Measurements from ENCODE around the gene LRP1B. TPM values are rescaled to one million over a fixed set of nuclear protein-coding genes. Genes with fewer than 3 reads are reported as not detected.
"Not testable (repeated sequence)": the region's sequence is repeated elsewhere in the genome, so short reads cannot be mapped to it uniquely, and the experiment has no call there.

Gene LRP1B
- total RNA-seq, 2 donors from 2014 or later: 0.02 TPM; not detected in 1

DNA sequence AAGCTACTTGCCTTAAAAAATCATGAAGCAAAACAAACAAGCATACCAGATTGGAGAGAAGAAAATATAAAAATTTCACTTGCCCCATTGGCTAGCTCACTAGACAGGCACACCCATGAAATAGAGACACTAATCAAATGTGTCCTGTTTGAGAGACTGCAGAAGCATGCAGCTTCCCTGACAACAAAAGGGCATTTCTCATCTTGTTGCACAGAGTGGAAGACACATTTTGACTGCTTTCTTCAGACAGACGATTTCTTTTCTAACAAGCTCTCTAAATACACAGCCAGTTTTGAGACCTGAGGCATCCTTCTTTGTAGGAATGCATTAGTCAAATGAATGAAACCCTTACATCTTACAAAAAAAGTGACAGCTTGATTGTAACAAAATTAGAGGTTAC lies 1792.0 kb downstream of the LRP1B start:
- Mint-ChIP-seq H3K4me3 (no peak overlapping the region), H3K36me3 (ENCODE audit: low read depth) (no peaks in the 10 kb centered on the region), H3K27me3 (no peaks in the 10 kb centered on the region), H3K4me1 (no peaks in the 10 kb centered on the region), H3K27ac (no peak overlapping the region)
- ATAC-seq (no peak), DNase-seq (no peak)
- no peaks in the 10 kb centered on the region for H3K9me3 ChIP-seq (ENCODE audit: control insufficient read depth, low read length, poor library complexity, severe bottlenecking)

DNA sequence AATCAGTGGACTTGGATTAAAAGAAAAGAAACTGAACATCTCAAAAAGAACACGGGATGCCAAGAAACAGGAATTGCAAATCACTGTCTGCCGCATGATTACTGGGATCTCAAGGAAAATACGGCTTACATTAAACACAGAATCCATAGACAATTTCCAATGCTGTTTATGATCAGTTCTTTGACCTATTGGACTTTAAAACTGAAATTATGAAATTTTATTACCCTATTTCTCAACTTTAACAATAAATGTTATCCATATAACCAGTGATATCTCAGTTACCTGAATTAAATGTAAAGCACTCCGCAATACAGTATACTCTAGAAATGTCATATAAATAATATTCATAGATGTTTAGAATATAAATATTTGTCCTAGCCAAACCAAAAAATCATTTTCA lies 1793.8 kb downstream of the LRP1B start:
- no peak overlapping the region for H3K4me3 Mint-ChIP-seq

DNA sequence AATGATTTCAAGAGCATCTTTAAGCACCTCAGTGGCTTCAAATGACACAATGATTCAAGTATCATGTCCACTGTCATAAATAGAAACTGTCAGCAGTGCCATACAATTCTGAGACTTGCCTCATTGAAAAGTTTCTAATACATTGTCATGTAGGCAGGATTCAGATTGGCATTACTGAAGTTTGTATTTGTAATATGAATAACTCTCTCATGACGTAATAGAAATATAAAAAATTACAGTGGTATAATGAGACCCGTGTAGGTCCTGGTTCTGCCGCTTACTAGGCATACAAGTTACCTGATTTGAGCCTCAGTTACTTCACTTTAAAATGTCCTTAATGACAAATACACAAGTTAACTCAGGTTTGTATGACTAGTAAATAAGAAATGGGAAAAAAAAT lies 1814.5 kb downstream of the LRP1B start:
- H3K4me3 Mint-ChIP-seq: no peak overlapping the region
- no peaks in the 10 kb centered on the region for H3K9me3 ChIP-seq (ENCODE audit: control insufficient read depth, low read length, poor library complexity, severe bottlenecking)
- H3K36me3 Mint-ChIP-seq (ENCODE audit: low read depth): no peaks in the 10 kb centered on the region
- ATAC-seq (no peak), DNase-seq (no peak)
- no peaks in the 10 kb centered on the region for H3K4me1 Mint-ChIP-seq
- H3K27ac Mint-ChIP-seq: no peak overlapping the region
- H3K27me3 Mint-ChIP-seq: no peaks in the 10 kb centered on the region

More for the DNA sequence above, 1793.8 kb downstream of the LRP1B start:
- no peak for ATAC-seq
- H3K4me1 Mint-ChIP-seq: no peaks in the 10 kb centered on the region
- DNase-seq: no peak
- H3K9me3 ChIP-seq (ENCODE audit: control insufficient read depth, low read length, poor library complexity, severe bottlenecking): no peaks in the 10 kb centered on the region
- no peaks in the 10 kb centered on the region for H3K27me3 Mint-ChIP-seq
- no peaks in the 10 kb centered on the region for H3K36me3 Mint-ChIP-seq (ENCODE audit: low read depth)
- H3K27ac Mint-ChIP-seq: no peak overlapping the region

DNA sequence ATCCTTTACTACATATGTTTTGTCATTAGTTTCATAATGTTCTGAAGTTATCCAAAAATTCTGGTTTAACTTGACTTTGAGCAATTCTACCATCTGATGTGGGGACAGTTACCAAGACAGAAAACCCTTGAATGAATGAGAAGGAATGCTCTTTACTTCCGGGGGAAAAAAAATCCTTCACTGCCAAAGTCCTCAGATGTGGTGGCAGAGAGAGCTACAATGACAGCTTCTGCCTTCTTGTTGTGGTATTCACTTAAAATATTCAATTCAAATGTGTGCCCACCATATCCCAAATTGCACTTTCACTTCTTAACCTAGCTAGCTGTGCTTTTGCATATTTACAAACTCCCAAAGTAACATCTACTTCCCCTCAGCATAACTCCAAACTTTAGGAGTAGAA lies 1818.9 kb downstream of the LRP1B start:
- H3K27me3 Mint-ChIP-seq: no peaks in the 10 kb centered on the region
- no peak overlapping the region for H3K27ac Mint-ChIP-seq
- no peak overlapping the region for H3K4me3 Mint-ChIP-seq
- H3K4me1 Mint-ChIP-seq: no peaks in the 10 kb centered on the region
- DNase-seq (no peak), ATAC-seq (no peak)
- H3K36me3 Mint-ChIP-seq (ENCODE audit: low read depth): no peaks in the 10 kb centered on the region
- H3K9me3 ChIP-seq (ENCODE audit: control insufficient read depth, low read length, poor library complexity, severe bottlenecking): no peaks in the 10 kb centered on the region

DNA sequence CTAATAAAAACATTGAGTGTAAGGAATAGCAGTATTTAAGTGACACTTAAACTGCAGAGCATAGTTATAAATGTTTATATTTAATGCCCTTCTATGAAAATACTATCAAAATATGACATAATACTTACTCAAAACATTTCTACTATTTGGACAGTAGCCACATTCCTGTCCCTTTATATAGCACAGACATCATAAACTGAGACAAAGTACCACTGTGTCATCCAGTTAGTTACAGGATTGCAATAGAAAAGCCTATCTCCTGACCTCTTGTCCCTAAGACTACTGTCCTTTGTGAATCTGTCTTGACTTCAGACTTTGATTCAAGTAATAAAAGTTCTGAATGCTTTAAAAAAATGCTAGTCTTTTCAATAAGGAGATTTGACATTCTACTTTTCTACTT lies 1822.1 kb downstream of the LRP1B start:
- no peaks in the 10 kb centered on the region for H3K4me1 Mint-ChIP-seq
- DNase-seq (no peak), ATAC-seq (no peak)
- no peaks in the 10 kb centered on the region for H3K36me3 Mint-ChIP-seq (ENCODE audit: low read depth)
- no peak overlapping the region for H3K27ac Mint-ChIP-seq
- H3K9me3 ChIP-seq (ENCODE audit: control insufficient read depth, low read length, poor library complexity, severe bottlenecking): no peaks in the 10 kb centered on the region
- H3K4me3 Mint-ChIP-seq: no peak overlapping the region
- no peaks in the 10 kb centered on the region for H3K27me3 Mint-ChIP-seq

DNA sequence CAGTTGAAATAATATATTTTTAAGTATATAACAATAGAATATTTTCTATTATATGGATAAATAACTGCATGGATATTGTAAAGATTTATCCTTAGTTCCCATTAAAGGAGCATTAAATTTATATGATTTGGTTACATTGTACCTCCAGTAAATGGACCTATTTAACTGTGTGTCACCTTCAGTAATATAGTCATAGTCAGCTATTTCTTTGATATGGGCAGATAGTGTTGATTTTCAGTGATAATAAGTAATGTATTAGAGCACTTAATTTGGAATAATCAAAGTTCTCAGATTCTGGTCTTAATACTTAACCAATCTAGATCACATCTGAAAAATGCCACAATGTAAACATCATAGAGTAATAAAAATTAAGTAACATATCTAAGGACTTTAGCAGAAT lies 1823.3 kb downstream of the LRP1B start:
- no peak overlapping the region for H3K27ac Mint-ChIP-seq
- no peak for DNase-seq
- no peaks in the 10 kb centered on the region for H3K4me1 Mint-ChIP-seq
- no peaks in the 10 kb centered on the region for H3K9me3 ChIP-seq (ENCODE audit: control insufficient read depth, low read length, poor library complexity, severe bottlenecking)
- no peak for ATAC-seq
- H3K36me3 Mint-ChIP-seq (ENCODE audit: low read depth): no peaks in the 10 kb centered on the region
- no peak overlapping the region for H3K4me3 Mint-ChIP-seq
- H3K27me3 Mint-ChIP-seq: no peaks in the 10 kb centered on the region

DNA sequence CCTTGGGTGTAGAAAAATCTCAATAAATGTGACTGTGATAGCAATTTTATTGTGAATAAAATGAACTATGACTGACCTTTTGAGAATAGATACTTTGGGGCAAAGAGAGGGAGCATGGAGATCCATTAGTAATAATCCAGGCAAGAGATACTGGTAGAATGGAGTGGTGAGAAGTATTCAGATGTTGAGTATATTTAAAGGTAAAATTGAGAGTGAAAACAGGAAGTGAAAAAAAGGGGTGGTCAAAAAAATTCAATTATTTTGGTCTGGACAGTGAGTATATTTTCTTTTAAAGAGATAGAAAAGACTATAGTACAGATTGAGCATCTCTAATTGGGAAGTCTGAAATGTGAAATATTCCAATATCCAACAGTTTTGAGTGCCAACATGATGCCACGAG lies 1835.0 kb downstream of the LRP1B start:
- peaks cover 4% of the 10 kb centered on the region for H3K9me3 ChIP-seq (ENCODE audit: control insufficient read depth, low read length, poor library complexity, severe bottlenecking)
- no peak for ATAC-seq
- Mint-ChIP-seq H3K27ac (no peak overlapping the region), H3K4me3 (no peak overlapping the region), H3K27me3 (no peaks in the 10 kb centered on the region), H3K36me3 (ENCODE audit: low read depth) (no peaks in the 10 kb centered on the region), H3K4me1 (no peaks in the 10 kb centered on the region)
- no peak for DNase-seq

DNA sequence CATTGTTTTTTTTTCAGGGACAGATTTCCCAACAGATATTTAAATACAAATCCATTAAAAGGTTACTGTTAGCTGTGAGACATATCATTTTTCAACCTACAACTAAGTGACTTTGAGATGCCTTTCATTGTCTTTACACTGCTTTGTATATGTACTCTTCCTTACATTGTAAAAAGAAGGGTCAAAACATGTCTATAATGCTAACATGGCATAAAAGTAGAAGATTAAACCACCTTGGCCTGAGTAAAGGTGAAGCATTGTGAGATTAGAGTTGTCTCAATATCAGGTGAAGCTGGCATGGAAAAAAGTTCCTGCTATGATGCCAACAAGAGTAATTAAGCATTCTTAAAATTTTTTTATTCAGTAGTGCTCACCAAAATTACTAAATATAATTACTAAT lies 1842.1 kb downstream of the LRP1B start:
- no peak for DNase-seq
- H3K27me3 Mint-ChIP-seq: no peaks in the 10 kb centered on the region
- no peak for ATAC-seq
- no peak overlapping the region for H3K27ac Mint-ChIP-seq
- H3K36me3 Mint-ChIP-seq (ENCODE audit: low read depth): no peaks in the 10 kb centered on the region
- H3K9me3 ChIP-seq (ENCODE audit: control insufficient read depth, low read length, poor library complexity, severe bottlenecking): no peaks in the 10 kb centered on the region
- H3K4me1 Mint-ChIP-seq: no peaks in the 10 kb centered on the region
- no peak overlapping the region for H3K4me3 Mint-ChIP-seq

DNA sequence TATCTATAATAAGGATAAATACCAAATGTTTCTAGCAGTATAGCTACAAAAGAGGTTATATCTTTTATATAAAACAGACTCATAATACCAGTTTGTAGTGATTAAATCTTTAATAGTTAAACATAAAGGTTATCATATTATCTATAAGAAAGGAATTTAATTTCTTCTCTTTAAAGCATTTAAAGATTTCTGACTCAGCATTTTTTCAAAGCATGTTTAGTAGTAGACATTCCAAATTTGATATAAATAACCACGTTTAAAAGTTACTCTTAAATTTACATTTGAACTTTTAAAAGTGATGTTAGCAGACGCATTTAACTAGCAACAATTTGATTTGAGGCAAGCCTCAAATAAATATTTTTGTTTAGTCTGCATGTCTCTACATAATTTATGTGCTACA lies 1842.6 kb downstream of the LRP1B start:
- H3K9me3 ChIP-seq (ENCODE audit: control insufficient read depth, low read length, poor library complexity, severe bottlenecking): no peaks in the 10 kb centered on the region
- H3K4me3 Mint-ChIP-seq: no peak overlapping the region
- H3K27me3 Mint-ChIP-seq: no peaks in the 10 kb centered on the region
- no peak overlapping the region for H3K27ac Mint-ChIP-seq
- ATAC-seq: no peak
- H3K36me3 Mint-ChIP-seq (ENCODE audit: low read depth): no peaks in the 10 kb centered on the region
- DNase-seq: no peak
- no peaks in the 10 kb centered on the region for H3K4me1 Mint-ChIP-seq

DNA sequence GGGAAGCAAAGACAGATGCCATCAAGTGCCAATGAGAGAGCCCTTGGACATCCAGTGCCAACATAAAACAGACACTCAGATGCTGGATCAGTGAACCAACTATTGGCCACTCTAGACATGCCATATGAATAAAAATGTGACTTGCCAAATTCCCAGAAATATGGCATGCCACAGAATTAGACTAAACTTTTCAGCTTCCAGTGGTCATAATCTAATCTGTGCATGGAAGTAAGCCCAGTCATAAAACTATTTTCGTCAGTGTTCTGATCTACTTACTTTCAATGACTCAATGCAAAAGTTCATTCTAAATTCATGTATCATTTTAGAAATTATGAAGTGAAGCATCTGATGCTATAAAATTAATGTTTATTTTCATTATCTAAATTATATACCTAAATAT lies 1844.4 kb downstream of the LRP1B start:
- no peak for ATAC-seq

DNA sequence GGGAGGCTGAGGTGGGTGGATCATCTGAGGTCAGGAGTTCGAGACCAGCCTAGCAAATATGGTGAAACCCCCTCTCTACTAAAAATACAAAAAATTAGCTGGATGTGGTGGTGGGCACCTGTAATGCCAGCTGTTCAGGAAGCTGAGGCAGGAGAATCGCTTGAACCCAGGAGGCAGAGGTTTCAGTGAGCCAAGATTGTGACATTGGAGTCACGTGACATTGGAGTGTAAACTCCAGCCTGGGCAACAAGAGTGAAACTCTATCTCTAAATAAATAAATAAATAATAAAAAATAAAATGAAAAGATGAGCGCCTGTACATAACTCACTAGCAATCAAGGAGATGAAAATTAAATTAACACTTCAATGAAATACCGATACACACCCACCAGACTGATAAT lies 1853.5 kb downstream of the LRP1B start:
- H3K36me3 Mint-ChIP-seq (ENCODE audit: low read depth); H3K4me3 Mint-ChIP-seq; H3K9me3 ChIP-seq (ENCODE audit: control insufficient read depth, low read length, poor library complexity, severe bottlenecking); H3K27ac Mint-ChIP-seq; H3K4me1 Mint-ChIP-seq; H3K27me3 Mint-ChIP-seq; DNase-seq; ATAC-seq: not testable (repeated sequence)

More for the DNA sequence above, 1844.4 kb downstream of the LRP1B start:
- no peak overlapping the region for H3K4me3 Mint-ChIP-seq
- H3K4me1 Mint-ChIP-seq: no peaks in the 10 kb centered on the region
- H3K27ac Mint-ChIP-seq: no peak overlapping the region
- no peaks in the 10 kb centered on the region for H3K9me3 ChIP-seq (ENCODE audit: control insufficient read depth, low read length, poor library complexity, severe bottlenecking)
- H3K36me3 Mint-ChIP-seq (ENCODE audit: low read depth): no peaks in the 10 kb centered on the region
- H3K27me3 Mint-ChIP-seq: no peaks in the 10 kb centered on the region
- DNase-seq: no peak

DNA sequence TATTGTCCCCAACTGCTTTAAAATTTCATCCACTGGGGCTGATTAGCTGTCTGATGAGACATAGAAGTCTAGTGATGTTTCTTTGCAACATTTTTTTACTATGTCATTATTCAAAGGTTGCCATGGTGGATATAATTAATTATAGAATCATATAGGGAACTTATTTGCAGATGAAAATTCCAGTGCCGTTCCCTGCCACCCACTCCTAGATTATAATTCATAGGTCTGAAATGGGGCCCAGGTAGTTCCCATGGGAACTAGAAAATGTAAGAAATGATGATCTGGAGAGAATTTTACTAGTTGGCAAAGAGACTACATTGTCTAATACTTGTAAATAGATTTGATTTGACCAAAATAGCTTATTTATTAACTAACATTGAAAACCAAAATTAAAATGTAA lies 1854.2 kb downstream of the LRP1B start:
- DNase-seq: no peak
- H3K27ac Mint-ChIP-seq: no peak overlapping the region
- H3K36me3 Mint-ChIP-seq (ENCODE audit: low read depth): no peaks in the 10 kb centered on the region
- H3K27me3 Mint-ChIP-seq: no peaks in the 10 kb centered on the region
- no peak overlapping the region for H3K4me3 Mint-ChIP-seq
- H3K9me3 ChIP-seq (ENCODE audit: control insufficient read depth, low read length, poor library complexity, severe bottlenecking): no peaks in the 10 kb centered on the region
- H3K4me1 Mint-ChIP-seq: no peaks in the 10 kb centered on the region
- ATAC-seq: no peak

DNA sequence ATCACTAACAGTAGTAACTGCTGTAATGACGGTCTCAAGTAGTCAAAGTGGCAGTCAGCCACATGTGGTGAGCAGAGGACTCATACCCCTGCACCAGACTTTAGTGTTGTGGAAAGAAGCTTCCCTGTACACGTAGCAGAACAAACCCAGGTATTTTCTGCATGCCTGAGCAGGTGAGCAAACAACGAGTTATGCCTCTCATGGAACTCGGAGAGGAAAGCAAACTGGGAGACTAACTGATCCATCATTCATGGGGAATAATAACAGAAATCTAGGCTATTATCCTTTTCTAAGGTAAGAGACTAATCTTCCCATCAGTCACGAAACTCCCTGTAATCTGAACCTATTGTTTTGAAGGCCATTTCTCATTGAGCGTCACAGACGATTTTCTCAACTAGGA lies 1855.4 kb downstream of the LRP1B start:
- Mint-ChIP-seq H3K4me1 (no peaks in the 10 kb centered on the region), H3K4me3 (no peak overlapping the region), H3K36me3 (ENCODE audit: low read depth) (no peaks in the 10 kb centered on the region), H3K27ac (no peak overlapping the region), H3K27me3 (no peaks in the 10 kb centered on the region)
- ATAC-seq (no peak), DNase-seq (no peak)
- no peaks in the 10 kb centered on the region for H3K9me3 ChIP-seq (ENCODE audit: control insufficient read depth, low read length, poor library complexity, severe bottlenecking)

DNA sequence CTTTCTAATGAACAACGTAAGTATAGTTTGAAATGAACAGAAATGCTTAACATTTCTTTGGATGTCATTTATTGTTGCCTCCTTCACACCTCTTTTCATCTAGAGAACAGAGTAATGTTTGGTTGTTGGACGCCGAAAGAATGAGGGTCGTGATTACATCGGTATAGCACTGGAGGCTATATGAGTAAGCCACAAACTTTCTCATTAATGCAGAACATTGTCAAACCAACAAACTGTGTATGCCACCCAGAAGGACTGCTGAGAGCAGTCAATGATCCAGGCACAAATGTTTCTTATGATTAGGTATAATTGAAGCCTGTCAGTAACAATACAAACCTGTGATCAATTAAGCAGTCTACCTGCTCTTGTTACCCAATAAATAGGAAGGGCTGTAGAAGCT lies 1855.9 kb downstream of the LRP1B start:
- H3K9me3 ChIP-seq (ENCODE audit: control insufficient read depth, low read length, poor library complexity, severe bottlenecking): no peaks in the 10 kb centered on the region
- no peaks in the 10 kb centered on the region for H3K36me3 Mint-ChIP-seq (ENCODE audit: low read depth)
- no peaks in the 10 kb centered on the region for H3K27me3 Mint-ChIP-seq
- H3K4me3 Mint-ChIP-seq: no peak overlapping the region
- H3K27ac Mint-ChIP-seq: no peak overlapping the region
- ATAC-seq: no peak
- H3K4me1 Mint-ChIP-seq: no peaks in the 10 kb centered on the region
- DNase-seq: no peak

DNA sequence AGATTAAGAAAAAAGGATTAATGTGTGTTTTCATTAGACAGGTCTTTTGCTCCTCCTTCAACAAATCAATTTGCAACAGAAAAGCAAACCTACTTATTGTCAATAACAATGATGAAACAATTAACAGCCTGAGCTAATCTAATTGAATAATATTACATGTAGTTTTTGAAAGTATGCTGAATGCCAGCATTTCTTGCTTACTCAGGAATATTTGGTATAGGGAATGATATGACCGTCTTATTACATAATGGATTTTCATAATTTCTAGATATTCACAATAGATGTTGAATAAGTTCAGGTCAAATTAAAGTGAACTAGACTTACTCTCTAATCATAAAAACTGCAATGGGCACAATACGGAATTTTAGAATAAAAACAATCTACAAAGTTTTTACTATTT lies 1856.9 kb downstream of the LRP1B start:
- ATAC-seq: no peak
- no peak for DNase-seq
- no peak overlapping the region for H3K4me3 Mint-ChIP-seq
- no peaks in the 10 kb centered on the region for H3K27me3 Mint-ChIP-seq
- H3K36me3 Mint-ChIP-seq (ENCODE audit: low read depth): no peaks in the 10 kb centered on the region
- H3K9me3 ChIP-seq (ENCODE audit: control insufficient read depth, low read length, poor library complexity, severe bottlenecking): no peaks in the 10 kb centered on the region
- H3K4me1 Mint-ChIP-seq: no peaks in the 10 kb centered on the region
- H3K27ac Mint-ChIP-seq: no peak overlapping the region

Measured in T-helper 17 cell (primary cell).